ENCODE data around the gene JHY. TPM values are rescaled to one million over a fixed set of nuclear protein-coding genes. Genes with fewer than 3 reads are reported as not detected.

JHY gene
- total RNA-seq, 1 experiment from 2014 or later, result 4.8 TPM

GRCh38 chr11:122917311-122917710, 34.8 kb downstream of the JHY start (continued):
- no peak for TF ChIP-seq POLR2AphosphoS5 (IDR thresholded peaks at IDR 0.05; ENCODE audit: low read depth, low read length)
- TF ChIP-seq JUND (IDR thresholded peaks at IDR 0.05), result no peak
- no peak for TF ChIP-seq ELF1 (IDR thresholded peaks at IDR 0.05; ENCODE audit: borderline replicate concordance, low read depth)
- no peak for TF ChIP-seq YY1 (IDR thresholded peaks at IDR 0.05; ENCODE audit: extremely low read depth, insufficient replicate concordance, low read depth, low read length)
- no peak for TF ChIP-seq SP1 (IDR thresholded peaks at IDR 0.05; ENCODE audit: low read depth)
- TF ChIP-seq TCF7L2 (IDR thresholded peaks at IDR 0.05; ENCODE audit: borderline replicate concordance, extremely low read depth, insufficient read depth, insufficient read length), result no peak
- TF ChIP-seq ZFX (IDR thresholded peaks at IDR 0.05), result no peak
- TF ChIP-seq MAX (IDR thresholded peaks at IDR 0.05), result no peak

- Histone ChIP-seq H3K9me3 (ENCODE audit: control insufficient read depth in 1 of 2, insufficient read depth in 1 of 2, low read depth in 1 of 2, low read length in 2 of 2) (no peaks in the 10 kb centered on the region), H4K20me1 (ENCODE audit: insufficient read depth) (no peaks in the 10 kb centered on the region), H3K36me3 (ENCODE audit: control insufficient read depth in 1 of 2, insufficient read depth in 2 of 2, low read length in 2 of 2) (no peaks in the 10 kb centered on the region), H2AFZ (ENCODE audit: low read depth, low read length, poor library complexity, severe bottlenecking) (no peak overlapping the region), H3K4me1 (ENCODE audit: control insufficient read depth in 1 of 2, insufficient read depth in 2 of 2, low read length in 2 of 2) (no peaks in the 10 kb centered on the region), H3K4me3 (replicated peaks in 1 of 2; ENCODE audit: low read depth in 1 of 2, low read length in 2 of 2) (no peak overlapping the region), H3K9ac (ENCODE audit: low read length) (no peak overlapping the region), H3K79me2 (ENCODE audit: insufficient read depth, low read length) (no peaks in the 10 kb centered on the region), H3K9me2 (ENCODE audit: insufficient read depth) (no peaks in the 10 kb centered on the region), H3K4me2 (ENCODE audit: low read length) (no peak overlapping the region), H3K27ac (ENCODE audit: low read depth, low read length) (no peak overlapping the region), H3K27me3 (ENCODE audit: insufficient read depth, low read length) (no peaks in the 10 kb centered on the region)
- ChIA-PET CTCF (no interaction called here), POLR2A (no interaction called here), RAD21 (ENCODE audit: low non-redundant PET in 1 of 2, low total read pairs in 2 of 2, uncharacterized antibody in 2 of 2, unreplicated experiment in 2 of 2) (no interaction called here)
- no peak for ATAC-seq
- no peak for DNase-seq (ENCODE audit: low read depth, low spot score)
- TF ChIP-seq FOSL1 (IDR thresholded peaks at IDR 0.05; ENCODE audit: low read depth) (no peak), YY1 (IDR thresholded peaks at IDR 0.05; ENCODE audit: extremely low read depth, insufficient replicate concordance, low read depth, low read length) (no peak), SIN3A (IDR thresholded peaks at IDR 0.05; ENCODE audit: low read depth) (no peak), CTCF (IDR thresholded peaks at IDR 0.05 in 2 of 3, conservative IDR thresholded peaks at IDR 0.05 in 1 of 3; ENCODE audit: borderline replicate concordance in 1 of 3, insufficient read depth in 1 of 3, low read depth in 2 of 3, low read length in 2 of 3) (no peak), SRF (IDR thresholded peaks at IDR 0.05; ENCODE audit: low read depth) (no peak), ZFX (IDR thresholded peaks at IDR 0.05) (no peak)
- no TSS peak for BruUV-seq (replicated peaks)
- intact Hi-C loops (cut with micrococcal nuclease), result loop anchor here (10.0 kb wide), 1 partner anchor 136 kb away; no protein-coding TSS in a partner anchor
These were observed 36.2 kb downstream of the JHY start for GRCh38 chr11:122918734-122919133.
